IMR-90 (cell line): ENCODE results near the gene EXOC6. TPM values are rescaled to one million over a fixed set of nuclear protein-coding genes. Genes with fewer than 3 reads are reported as not detected.
A peak's percentile ranks its signal among the peaks of the same experiment; 100 is the strongest.

Experiments used
- ATAC-seq: fragments of 200-7000 bp; cut with Tn5 transposase; 2 replicates; pipeline ENCODE4 v1.9.1; 2020; ENCODE audit warnings: low read depth, mild to moderate bottlenecking, moderate library complexity
- BruUV-seq: library from RNA; stranded (reverse); fragments of 400-500 nt; replicated peaks from 2 replicates; lab custom pipeline; 2021; lab: Mats Ljungman, UMichigan
- CTCF ChIA-PET: fragments of 300-600 bp; formaldehyde crosslinking; extraction: SDS; loops from one replicate; lab custom pipeline; 2021; ENCODE audit warnings: antibody characterized with exemption; lab: Yijun Ruan, JAX
- POLR2A ChIA-PET: fragments of 300-600 bp; sonication (Branson Sonifier 250); formaldehyde crosslinking; loops from one replicate; lab custom pipeline; 2022; ENCODE audit warnings: antibody characterized with exemption; ENCODE audit not compliant: unreplicated experiment; lab: Charles Lee
- DNase-seq: peaks from one replicate; pipeline ENCODE4 v3.0.0; 2013
- H2AFZ ChIP-seq: replicated peaks from 2 replicates; pipeline ENCODE3; 2013; ENCODE audit warnings: low read length, mild to moderate bottlenecking; ENCODE audit not compliant: poor library complexity
- H2AK5ac ChIP-seq: 2 replicates; pipeline ENCODE4 v1.6.1; 2013; ENCODE audit warnings: low read depth, low read length, inconsistent platforms
- H2AK9ac ChIP-seq: replicated peaks from 2 replicates; pipeline ENCODE3; 2013; ENCODE audit warnings: mild to moderate bottlenecking, low read depth, low read length, moderate library complexity; ENCODE audit not compliant: poor library complexity
- H2BK120ac ChIP-seq: 2 replicates; pipeline ENCODE4 v1.6.1; 2013; ENCODE audit warnings: low read depth, low read length, inconsistent platforms
- H2BK15ac ChIP-seq: 3 replicates; pipeline ENCODE4 v1.6.1; 2013; ENCODE audit warnings: low read depth, low read length, inconsistent platforms
- H2BK20ac ChIP-seq: 2 replicates; pipeline ENCODE4 v1.6.1; 2013; ENCODE audit warnings: low read depth, mild to moderate bottlenecking, inconsistent platforms, low read length, moderate library complexity
- H2BK5ac ChIP-seq: 2 replicates; pipeline ENCODE4 v1.6.1; 2013; ENCODE audit warnings: mild to moderate bottlenecking, low read depth, low read length, inconsistent platforms; ENCODE audit not compliant: poor library complexity, severe bottlenecking
- H3K14ac ChIP-seq: replicated peaks from 2 replicates; pipeline ENCODE4 v1.6.1; 2013; ENCODE audit warnings: low read depth, low read length, inconsistent platforms
- H3K18ac ChIP-seq: 2 replicates; pipeline ENCODE4 v1.6.1; 2013; ENCODE audit warnings: low read depth, low read length, control low read depth
- H3K23ac ChIP-seq: 2 replicates; pipeline ENCODE4 v1.6.1; 2013; ENCODE audit warnings: low read depth, low read length, inconsistent platforms
- H3K27ac ChIP-seq: 2 replicates; pipeline ENCODE4 v1.5.1; 2013; ENCODE audit warnings: mild to moderate bottlenecking, control low read depth, low read length; ENCODE audit not compliant: insufficient read depth
- H3K27me3 ChIP-seq: 2 replicates; pipeline ENCODE4 v1.6.1; 2013; ENCODE audit warnings: low read length; ENCODE audit not compliant: control insufficient read depth, insufficient read depth
- H3K36me3 ChIP-seq: 2 replicates; pipeline ENCODE4 v1.6.1; 2013; ENCODE audit warnings: low read length, mixed read lengths; ENCODE audit not compliant: control insufficient read depth, insufficient read depth
- H3K4ac ChIP-seq: 2 replicates; pipeline ENCODE4 v1.6.1; 2013; ENCODE audit warnings: low read depth, low read length, inconsistent platforms
- H3K4me1 ChIP-seq: 2 replicates; pipeline ENCODE4 v1.6.1; 2013; ENCODE audit warnings: low read length, mixed read lengths; ENCODE audit not compliant: control insufficient read depth, insufficient read depth
- H3K4me2 ChIP-seq: 2 replicates; pipeline ENCODE4 v1.6.1; 2013; ENCODE audit warnings: low read depth, mild to moderate bottlenecking, control low read depth, low read length, moderate library complexity
- H3K4me3 ChIP-seq: 2 replicates; pipeline ENCODE4 v1.5.1; 2013; ENCODE audit warnings: low read depth, mild to moderate bottlenecking, control low read depth, low read length, moderate library complexity; ENCODE audit not compliant: insufficient read depth
- H3K56ac ChIP-seq: 2 replicates; pipeline ENCODE4 v1.6.1; 2013; ENCODE audit warnings: low read length, inconsistent platforms; ENCODE audit not compliant: insufficient read depth; ENCODE audit errors: extremely low read depth
- H3K79me1 ChIP-seq, 2 experiments: 2 replicates each; pipeline ENCODE4 v1.6.1; 2013; ENCODE audit warnings: low read length in 2 of 2, inconsistent platforms in 1 of 2, low read depth in 1 of 2
- H3K9ac ChIP-seq: 2 replicates; pipeline ENCODE4 v1.6.1; 2013; ENCODE audit warnings: low read depth, low read length, control low read depth
- H3K9me1 ChIP-seq: 2 replicates; pipeline ENCODE4 v1.6.1; 2013; ENCODE audit warnings: low read length, inconsistent platforms; ENCODE audit not compliant: insufficient read depth
- H3K9me3 ChIP-seq: 2 replicates; pipeline ENCODE4 v1.6.1; 2013; ENCODE audit warnings: low read length; ENCODE audit not compliant: control insufficient read depth, insufficient read depth
- H4K20me1 ChIP-seq: 2 replicates; pipeline ENCODE4 v1.6.1; 2013; ENCODE audit warnings: low read length, inconsistent platforms; ENCODE audit not compliant: insufficient read depth
- H4K5ac ChIP-seq: 2 replicates; pipeline ENCODE4 v1.6.1; 2013; ENCODE audit warnings: mild to moderate bottlenecking, low read depth, low read length, control low read depth
- H4K8ac ChIP-seq, 2 experiments: 2 replicates each; pipeline ENCODE4 v1.6.1; 2013; ENCODE audit warnings: low read depth in 2 of 2, low read length in 2 of 2, control low read depth in 1 of 2, inconsistent platforms in 1 of 2
- H4K91ac ChIP-seq: 2 replicates; pipeline ENCODE4 v1.6.1; 2013; ENCODE audit warnings: low read depth, low read length, inconsistent platforms; ENCODE audit not compliant: insufficient read depth
- BHLHE40 ChIP-seq: fragments of 150-350 bp; IDR thresholded peaks from 2 replicates; pipeline ENCODE4 v1.6.1; 2016; ENCODE audit warnings: mild to moderate bottlenecking, low read depth, low read length
- CEBPB ChIP-seq: IDR thresholded peaks from 2 replicates; pipeline ENCODE4 v1.6.1; 2012; ENCODE audit warnings: low read depth, low read length, improper control_type of control experiment
- CHD1 ChIP-seq: IDR thresholded peaks from 2 replicates; pipeline ENCODE4 v1.6.1; 2012; ENCODE audit warnings: low read depth, low read length, improper control_type of control experiment
- ELK1 ChIP-seq: fragments of 150-350 bp; IDR thresholded peaks from 2 replicates; pipeline ENCODE4 v1.6.1; 2016; ENCODE audit warnings: low read depth, mild to moderate bottlenecking, low read length, moderate library complexity, borderline replicate concordance
- FOS ChIP-seq: fragments of 150-350 bp; IDR thresholded peaks from 2 replicates; pipeline ENCODE4 v1.6.1; 2016; ENCODE audit warnings: low read depth, low read length
- MAFK ChIP-seq: IDR thresholded peaks from 2 replicates; pipeline ENCODE4 v1.6.1; 2012; ENCODE audit warnings: low read depth, low read length, improper control_type of control experiment
- MAZ ChIP-seq: IDR thresholded peaks from 2 replicates; pipeline ENCODE4 v1.6.1; 2012; ENCODE audit warnings: low read depth, mild to moderate bottlenecking, low read length, improper control_type of control experiment, moderate library complexity, borderline replicate concordance
- MXI1 ChIP-seq: IDR thresholded peaks from 2 replicates; pipeline ENCODE4 v1.6.1; 2012; ENCODE audit warnings: low read depth, mild to moderate bottlenecking, low read length, moderate library complexity, borderline replicate concordance
- NFE2L2 ChIP-seq: fragments of 150-350 bp; IDR thresholded peaks from 2 replicates; pipeline ENCODE4 v1.6.1; 2016; ENCODE audit warnings: low read depth, mild to moderate bottlenecking, low read length
- POLR2A ChIP-seq: IDR thresholded peaks from 2 replicates; pipeline ENCODE4 v1.6.1; 2012; ENCODE audit warnings: mild to moderate bottlenecking, low read depth, low read length
- RAD21 ChIP-seq: IDR thresholded peaks from 2 replicates; pipeline ENCODE4 v1.6.1; 2012; ENCODE audit warnings: low read length, improper control_type of control experiment
- RCOR1 ChIP-seq: IDR thresholded peaks from 2 replicates; pipeline ENCODE4 v1.6.1; 2012; ENCODE audit warnings: mild to moderate bottlenecking, low read length, improper control_type of control experiment; ENCODE audit not compliant: insufficient replicate concordance
- RFX5 ChIP-seq: IDR thresholded peaks from 2 replicates; pipeline ENCODE4 v1.8.0; 2012; ENCODE audit warnings: low read depth, mild to moderate bottlenecking, low read length, moderate library complexity
- SMC3 ChIP-seq: fragments of 150-350 bp; IDR thresholded peaks from 2 replicates; pipeline ENCODE4 v1.6.1; 2016; ENCODE audit warnings: low read depth, mild to moderate bottlenecking, antibody characterized with exemption, low read length, moderate library complexity
- USF2 ChIP-seq: fragments of 150-350 bp; IDR thresholded peaks from 2 replicates; pipeline ENCODE4 v1.6.1; 2017; ENCODE audit warnings: mild to moderate bottlenecking, antibody characterized with exemption, low read length, low read depth
- WGBS, 2 experiments: methylation state at CpG; one replicate each; pipeline versions ENCODE4 v1.1.5 to v1.1.7; 2013; ENCODE audit warnings: missing lambda C conversion rate in 2 of 2; ENCODE audit not compliant: insufficient read length in 1 of 2; ENCODE audit errors: extremely low coverage in 2 of 2; 5-methylcytosine and 5-hydroxymethylcytosine counted together
- dilution Hi-C: fragments of 300-500 bp; cut with HindIII; formaldehyde crosslinking; loops from one replicate; pipeline ENCODE4 v1.14.3; 2018; ENCODE audit warnings: low sequenced_read_pairs; ENCODE audit not compliant: unreplicated experiment
- in situ Hi-C: fragments of 300-500 bp; cut with MboI; formaldehyde crosslinking; loops from 3 replicates; pipeline ENCODE4 v1.14.3; 2019; ENCODE audit warnings: low sequenced_read_pairs, inconsistent platforms, mixed read lengths
- intact Hi-C: fragments of 100-400 bp; cut with micrococcal nuclease; formaldehyde crosslinking; loops from 2 replicates; pipeline ENCODE4 v1.10.0; 2022
- polyA plus RNA-seq, 3 experiments: library from polyadenylated mRNA; depleted of rRNA; stranded (reverse); fragments of >200 nt; gene quantifications; 2 replicates each; pipeline ENCODE4 v1.2.3, GENCODE V29; 2012; ENCODE audit warnings: low replicate concordance in 1 of 3
- total RNA-seq: library from RNA; depleted of rRNA; stranded (reverse); fragments of >200 nt; gene quantifications from 2 replicates; pipeline ENCODE4 v1.2.3, GENCODE V29; 2012
- TF ChIP-seq, protein P1 (sequence below): conservative IDR thresholded peaks from 2 replicates; pipeline ENCODE4 v1.5.1; 2012; ENCODE audit warnings: mild to moderate bottlenecking, low read depth, low read length, improper control_type of control experiment

Gene EXOC6
- total and polyA plus RNA-seq, 2 of the 4 experiments (the other 2 are of a cell fraction) = 4.5 to 11.5 TPM

DNA sequence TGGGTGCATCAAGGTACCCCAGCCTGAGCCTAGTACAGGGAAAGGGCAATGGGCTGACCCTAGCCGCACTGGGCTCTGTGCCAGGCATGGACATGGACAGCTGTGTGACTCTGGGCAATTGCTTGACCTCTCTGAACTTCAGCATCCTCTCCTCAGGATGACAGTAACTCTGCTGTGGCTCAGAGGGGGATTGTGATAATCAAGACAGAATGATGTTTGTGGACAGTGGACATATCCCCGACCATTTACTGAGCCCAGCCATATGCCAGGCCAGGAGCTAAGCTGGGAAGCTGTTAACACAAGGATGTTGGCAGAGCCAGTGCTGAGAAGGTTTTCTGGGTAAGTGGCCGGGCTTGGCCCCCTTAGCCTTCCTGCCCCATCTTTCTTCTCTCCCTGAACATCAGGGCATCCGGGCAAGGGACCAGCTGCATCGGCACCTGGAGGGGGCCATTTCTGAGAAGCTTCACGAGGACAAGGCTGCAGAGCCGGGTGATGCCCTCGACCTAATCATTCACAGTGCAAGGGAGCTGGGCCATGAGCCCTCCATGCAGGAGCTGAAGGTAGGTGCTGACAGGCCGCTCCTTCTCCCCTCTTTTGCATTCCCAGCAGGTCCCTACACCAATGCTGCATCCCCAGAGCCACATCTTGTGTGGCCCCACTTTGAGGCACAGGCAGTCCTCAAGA is 215.8 kb downstream of the EXOC6 start:
- Histone ChIP-seq H3K36me3 (no peaks in the 10 kb centered on the region; the same call in 1 of the 2 replicates), H4K5ac (no peak overlapping the region), H3K23ac (0 out of 2 replicates have a peak overlapping the region, but pooled peaks have one; percentile 31), H4K20me1 (peaks cover 8% of the 10 kb centered on the region; the same call in 1 of the 2 replicates), H2BK120ac (no peak overlapping the region), H3K18ac (no peak overlapping the region), H3K9ac (no peak overlapping the region), H2BK20ac (no peak overlapping the region), H3K79me1 (no peaks in the 10 kb centered on the region), H2BK5ac (no peak overlapping the region), H4K91ac (no peak overlapping the region), H3K14ac (no peak overlapping the region), H3K4ac (no peak overlapping the region), H3K56ac (no peak overlapping the region), H3K4me2 (no peak overlapping the region), H4K8ac (no peak overlapping the region), H3K27me3 (peaks cover 89% of the 10 kb centered on the region), H3K9me1 (no peaks in the 10 kb centered on the region), H3K4me3 (no peak overlapping the region), H2AK5ac (no peak overlapping the region), H3K4me1 (peaks cover 6% of the 10 kb centered on the region; the same call in 1 of the 2 replicates), H3K27ac (no peak overlapping the region), H2BK15ac (no peak overlapping the region), H3K9me3 (no peaks in the 10 kb centered on the region), H2AK9ac (no peak overlapping the region), H2AFZ (no peak overlapping the region)
- ChIA-PET CTCF (no interaction called here), POLR2A (no interaction called here)
- intact Hi-C loops (no loop called here), dilution Hi-C loops (no loop called here), in situ Hi-C loops (no loop called here)
- no TSS peak for BruUV-seq
- DNase-seq = no peak
- WGBS, 2 experiments = 0% methylated on average over 1 of the region's 9 CpGs; no CpG with 5 or more reads in 1 of the 2 experiments
- ATAC-seq = no peak
- no peak for TF ChIP-seq SMC3
- TF ChIP-seq RFX5 = no peak
- no peak for TF ChIP-seq ELK1
- no peak for TF ChIP-seq MXI1
- no peak for TF ChIP-seq BHLHE40
- no peak for TF ChIP-seq CHD1
- no peak for TF ChIP-seq CEBPB
- no peak for TF ChIP-seq MAZ
- TF ChIP-seq MAFK = no peak
- TF ChIP-seq, protein P1, sequence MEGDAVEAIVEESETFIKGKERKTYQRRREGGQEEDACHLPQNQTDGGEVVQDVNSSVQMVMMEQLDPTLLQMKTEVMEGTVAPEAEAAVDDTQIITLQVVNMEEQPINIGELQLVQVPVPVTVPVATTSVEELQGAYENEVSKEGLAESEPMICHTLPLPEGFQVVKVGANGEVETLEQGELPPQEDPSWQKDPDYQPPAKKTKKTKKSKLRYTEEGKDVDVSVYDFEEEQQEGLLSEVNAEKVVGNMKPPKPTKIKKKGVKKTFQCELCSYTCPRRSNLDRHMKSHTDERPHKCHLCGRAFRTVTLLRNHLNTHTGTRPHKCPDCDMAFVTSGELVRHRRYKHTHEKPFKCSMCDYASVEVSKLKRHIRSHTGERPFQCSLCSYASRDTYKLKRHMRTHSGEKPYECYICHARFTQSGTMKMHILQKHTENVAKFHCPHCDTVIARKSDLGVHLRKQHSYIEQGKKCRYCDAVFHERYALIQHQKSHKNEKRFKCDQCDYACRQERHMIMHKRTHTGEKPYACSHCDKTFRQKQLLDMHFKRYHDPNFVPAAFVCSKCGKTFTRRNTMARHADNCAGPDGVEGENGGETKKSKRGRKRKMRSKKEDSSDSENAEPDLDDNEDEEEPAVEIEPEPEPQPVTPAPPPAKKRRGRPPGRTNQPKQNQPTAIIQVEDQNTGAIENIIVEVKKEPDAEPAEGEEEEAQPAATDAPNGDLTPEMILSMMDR = no peak
- no peak for TF ChIP-seq POLR2A
- TF ChIP-seq NFE2L2 = no peak
- TF ChIP-seq FOS = no peak
- TF ChIP-seq USF2 = no peak
- TF ChIP-seq RAD21 = no peak
- TF ChIP-seq RCOR1 = no peak
